CD4-positive, alpha-beta T cell (primary cell): Measurements from ENCODE around the gene SEPTIN7. TPM values are rescaled to one million over a fixed set of nuclear protein-coding genes. Genes with fewer than 3 reads are reported as not detected.

Source experiments
- ATAC-seq: fragments of 200-7000 bp; cut with Tn5 transposase; one replicate; pipeline ENCODE4 v1.10.0; 2022; ENCODE audit warnings: mild to moderate bottlenecking; ENCODE audit not compliant: poor library complexity
- CTCF ChIA-PET: fragments of 350-600 bp; sonication (Branson Sonifier 250); formaldehyde crosslinking; loops from one replicate; lab custom pipeline; 2021; ENCODE audit warnings: antibody characterized with exemption, inconsistent platforms; lab: Charles Lee
- POLR2A ChIA-PET: fragments of 350-600 bp; sonication (Branson Sonifier 250); formaldehyde crosslinking; loops from one replicate; lab custom pipeline; 2021; ENCODE audit warnings: antibody characterized with exemption, inconsistent platforms; lab: Charles Lee
- DNase-seq, 14 experiments: peaks; one replicate each; pipeline ENCODE4 v3.0.0-alpha.2; 2013 to 2020; ENCODE audit warnings: mixed read lengths in 2 of 14
- H3K27ac ChIP-seq, 2 donors: one replicate each; pipeline versions ENCODE4 v1.5.1 to v1.7.0; 2013; ENCODE audit warnings: low read length in 2 of 2, low read depth in 1 of 2, mild to moderate bottlenecking in 1 of 2
- H3K27me3 ChIP-seq, 2 experiments: 1 replicate in 1 of 2; 2 replicates in 1 of 2; pipeline versions ENCODE4 v1.6.1 to v1.7.0; 2013; ENCODE audit warnings: low read length in 2 of 2, control low read depth in 1 of 2, mild to moderate bottlenecking in 1 of 2, moderate library complexity in 1 of 2; ENCODE audit not compliant: insufficient read depth in 2 of 2, control insufficient read depth in 1 of 2
- H3K36me3 ChIP-seq: one replicate; pipeline ENCODE4 v1.6.1; 2013; ENCODE audit warnings: low read length, control low read depth; ENCODE audit not compliant: insufficient read depth
- H3K4me1 ChIP-seq: one replicate; pipeline ENCODE4 v1.6.1; 2013; ENCODE audit warnings: low read length, control low read depth; ENCODE audit not compliant: insufficient read depth
- H3K4me3 ChIP-seq: one replicate; pipeline ENCODE4 v1.5.1; 2013; ENCODE audit warnings: mild to moderate bottlenecking, low read length, moderate library complexity
- H3K9me3 ChIP-seq, 2 experiments: 1 replicate in 1 of 2; 2 replicates in 1 of 2; pipeline versions ENCODE4 v1.6.1 to v1.7.0; 2013; ENCODE audit warnings: low read length in 2 of 2, mild to moderate bottlenecking in 2 of 2, control low read depth in 1 of 2, moderate library complexity in 1 of 2; ENCODE audit not compliant: control insufficient read depth in 1 of 2, insufficient read depth in 1 of 2
- H3K27ac Mint-ChIP-seq: one replicate; pipeline ENCODE4 v1.8.0; 2020; ENCODE audit warnings: mixed read lengths
- H3K27me3 Mint-ChIP-seq: one replicate; pipeline ENCODE4 v1.8.0; 2021; ENCODE audit warnings: mixed read lengths
- H3K36me3 Mint-ChIP-seq: one replicate; pipeline ENCODE4 v1.8.0; 2021; ENCODE audit warnings: low read depth, mixed read lengths
- H3K4me1 Mint-ChIP-seq: one replicate; pipeline ENCODE4 v1.8.0; 2021; ENCODE audit warnings: low read depth, mixed read lengths
- H3K4me3 Mint-ChIP-seq: one replicate; pipeline ENCODE4 v1.8.0; 2020; ENCODE audit warnings: mild to moderate bottlenecking, mixed read lengths
- H3K9me3 Mint-ChIP-seq: one replicate; pipeline ENCODE4 v1.8.0; 2020; ENCODE audit warnings: mixed read lengths
- CTCF ChIP-seq: fragments of 200-600 bp; IDR thresholded peaks from one replicate; pipeline ENCODE4 v1.8.0; 2022; ENCODE audit warnings: antibody characterized with exemption, mild to moderate bottlenecking
- intact Hi-C, 2 experiments: fragments of 100-400 bp; cut with DNase I in 1 of 2; cut with micrococcal nuclease in 1 of 2; formaldehyde crosslinking; loops; one replicate each; pipeline versions ENCODE4 v1.15.1 to v1.9.0; 2023 to 2025; cut with DNase I, micrococcal nuclease
- total RNA-seq, 174 experiments: library from RNA in 2 of 174; stranded (reverse) in 2 of 174; gene quantifications; one replicate each; pipeline ENCODE4 v1.2.3 and lab custom pipeline; 2021 to 2026

Gene SEPTIN7
- total RNA-seq, 2 experiments from 2014 or later: 185 to 186 TPM

DNA sequence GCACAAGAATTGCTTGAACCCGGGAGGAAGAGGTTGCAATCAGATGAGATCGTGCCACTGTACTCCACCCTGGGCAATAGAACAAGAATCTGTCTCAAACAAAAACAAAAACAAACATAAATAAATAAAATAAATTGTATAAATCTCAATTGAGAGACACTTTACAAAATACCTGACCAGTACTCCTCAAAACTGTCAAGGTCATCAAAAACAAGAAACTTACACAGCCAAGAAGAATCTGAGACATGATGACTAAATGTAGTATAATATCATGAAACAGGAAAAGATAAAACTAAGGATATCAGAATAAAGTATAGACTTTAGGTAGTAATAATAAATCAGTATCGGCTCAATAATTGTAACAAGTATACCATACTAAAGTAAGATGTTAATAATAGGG, 26.9 kb upstream of the SEPTIN7 start:
- no peak overlapping the region for H3K4me3 Mint-ChIP-seq

GRCh38 chr7:35776686-35777085, 24.2 kb upstream of the SEPTIN7 start:
- no peak for TF ChIP-seq CTCF
- CTCF ChIA-PET: no interaction called here
- no peaks in the 10 kb centered on the region for H3K9me3 ChIP-seq
- Mint-ChIP-seq H3K4me1 (no peaks in the 10 kb centered on the region), H3K36me3 (no peaks in the 10 kb centered on the region), H3K27me3 (no peaks in the 10 kb centered on the region), H3K27ac (no peak overlapping the region), H3K9me3 (no peaks in the 10 kb centered on the region), H3K4me3 (no peak overlapping the region)
- POLR2A ChIA-PET: no interaction called here
- intact Hi-C loops: no loop called here
- no peaks in the 10 kb centered on the region for H3K4me1 ChIP-seq
- DNase-seq (no peak), ATAC-seq (no peak)
- H3K27ac ChIP-seq: no peak overlapping the region
- H3K36me3 ChIP-seq: no peaks in the 10 kb centered on the region
- H3K27me3 ChIP-seq: no peaks in the 10 kb centered on the region
- no peak overlapping the region for H3K4me3 ChIP-seq

More for the DNA sequence above, 26.9 kb upstream of the SEPTIN7 start:
- Mint-ChIP-seq H3K27ac (no peak overlapping the region), H3K4me1 (no peaks in the 10 kb centered on the region), H3K27me3 (no peaks in the 10 kb centered on the region), H3K9me3 (no peaks in the 10 kb centered on the region), H3K36me3 (no peaks in the 10 kb centered on the region)
- Histone ChIP-seq H3K4me3 (no peak overlapping the region), H3K27ac (no peak overlapping the region), H3K9me3 (no peaks in the 10 kb centered on the region), H3K36me3 (no peaks in the 10 kb centered on the region), H3K27me3 (no peaks in the 10 kb centered on the region), H3K4me1 (no peaks in the 10 kb centered on the region)
- no peak for DNase-seq
- ChIA-PET POLR2A (no interaction called here), CTCF (no interaction called here)
- intact Hi-C loops: no loop called here
- no peak for ATAC-seq
- no peak for TF ChIP-seq CTCF

- H3K27ac ChIP-seq: no peak overlapping the region
- no peaks in the 10 kb centered on the region for H3K27me3 ChIP-seq
- H3K36me3 ChIP-seq: no peaks in the 10 kb centered on the region
- intact Hi-C loops: no loop called here
- no peak overlapping the region for H3K27ac Mint-ChIP-seq
- no peak for TF ChIP-seq CTCF
- CTCF ChIA-PET: no interaction called here
- ATAC-seq (no peak), DNase-seq (no peak)
- H3K4me3 ChIP-seq: no peak overlapping the region
- H3K9me3 Mint-ChIP-seq: no peaks in the 10 kb centered on the region
- H3K4me1 Mint-ChIP-seq: no peaks in the 10 kb centered on the region
- no peaks in the 10 kb centered on the region for H3K27me3 Mint-ChIP-seq
- POLR2A ChIA-PET: no interaction called here
- H3K4me1 ChIP-seq: no peaks in the 10 kb centered on the region
- no peak overlapping the region for H3K4me3 Mint-ChIP-seq
- H3K36me3 Mint-ChIP-seq: no peaks in the 10 kb centered on the region
- no peaks in the 10 kb centered on the region for H3K9me3 ChIP-seq
Measured at GRCh38 chr7:35777121-35777520, 23.7 kb upstream of the SEPTIN7 start.
